ENCODE measurements around the gene BRD4. TPM values are rescaled to one million over a fixed set of nuclear protein-coding genes. Genes with fewer than 3 reads are reported as not detected.

BRD4 gene
- polyA plus RNA-seq, 3 donors = 3.7 to 19.2 (median 4.2) TPM

DNA sequence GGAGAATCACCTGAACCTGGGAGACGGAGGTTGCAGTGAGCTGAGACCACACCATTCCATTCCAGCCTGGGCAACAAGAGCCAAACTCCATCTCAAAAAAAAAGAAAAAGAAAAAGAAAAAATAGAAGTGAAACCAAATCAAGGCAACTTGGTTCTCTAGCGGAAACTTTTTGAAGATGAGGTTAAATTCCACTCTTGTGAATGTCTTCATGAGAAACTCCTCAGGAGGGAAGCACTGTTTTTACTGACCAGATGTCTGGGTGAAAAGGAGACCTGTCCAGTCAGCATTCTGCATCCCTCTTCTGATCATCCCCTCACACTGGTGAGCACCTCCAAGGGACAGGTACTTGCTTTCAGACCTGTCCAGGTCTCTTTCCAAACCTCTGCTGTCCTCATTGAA lies 15.8 kb downstream of the BRD4 start:
- Mint-ChIP-seq H3K27ac (peak overlapping the region; percentile 79 to 92 (median 88)), H3K9me3 (peaks cover 0 to 3% (median 0%) of the 10 kb centered on the region in 7 donors), H3K36me3 (peaks cover 3 to 8% of the 10 kb centered on the region in 2 donors), H3K4me3 (peak overlapping the region in 1 of 2 donors; percentile 62), H3K4me1 (peaks cover 72% of the 10 kb centered on the region), H3K27me3 (ENCODE audit: low read depth in 3 of 3) (peaks cover 0 to 2% (median 0%) of the 10 kb centered on the region in 3 donors)
- H3K4me3 ChIP-seq (replicated peaks in 1 of 3; ENCODE audit: low read depth in 2 of 3, low read length in 3 of 3) = peak overlapping the region in 1 of 3 experiments; percentile 11
- H3K4me2 ChIP-seq (replicated peaks; ENCODE audit: extremely low read depth, low read length, poor library complexity, severe bottlenecking) = peak overlapping the region; percentile 11
- H3K79me2 ChIP-seq (ENCODE audit: insufficient read depth, low read length) = peaks cover 100% of the 10 kb centered on the region
- H3K36me3 ChIP-seq (replicated peaks in 1 of 2; ENCODE audit: control insufficient read depth in 1 of 2, insufficient read depth in 2 of 2, low read length in 2 of 2) = peaks cover 0 to 6% of the 10 kb centered on the region in 2 donors
- intact Hi-C loops (cut with micrococcal nuclease) = no loop called here
- peak overlapping the region; percentile 29 for H3K9ac ChIP-seq (ENCODE audit: insufficient read depth, low read length, poor library complexity, severe bottlenecking)
- TF ChIP-seq, protein P1, sequence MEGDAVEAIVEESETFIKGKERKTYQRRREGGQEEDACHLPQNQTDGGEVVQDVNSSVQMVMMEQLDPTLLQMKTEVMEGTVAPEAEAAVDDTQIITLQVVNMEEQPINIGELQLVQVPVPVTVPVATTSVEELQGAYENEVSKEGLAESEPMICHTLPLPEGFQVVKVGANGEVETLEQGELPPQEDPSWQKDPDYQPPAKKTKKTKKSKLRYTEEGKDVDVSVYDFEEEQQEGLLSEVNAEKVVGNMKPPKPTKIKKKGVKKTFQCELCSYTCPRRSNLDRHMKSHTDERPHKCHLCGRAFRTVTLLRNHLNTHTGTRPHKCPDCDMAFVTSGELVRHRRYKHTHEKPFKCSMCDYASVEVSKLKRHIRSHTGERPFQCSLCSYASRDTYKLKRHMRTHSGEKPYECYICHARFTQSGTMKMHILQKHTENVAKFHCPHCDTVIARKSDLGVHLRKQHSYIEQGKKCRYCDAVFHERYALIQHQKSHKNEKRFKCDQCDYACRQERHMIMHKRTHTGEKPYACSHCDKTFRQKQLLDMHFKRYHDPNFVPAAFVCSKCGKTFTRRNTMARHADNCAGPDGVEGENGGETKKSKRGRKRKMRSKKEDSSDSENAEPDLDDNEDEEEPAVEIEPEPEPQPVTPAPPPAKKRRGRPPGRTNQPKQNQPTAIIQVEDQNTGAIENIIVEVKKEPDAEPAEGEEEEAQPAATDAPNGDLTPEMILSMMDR (IDR thresholded peaks at IDR 0.05) = no peak
- peaks cover 100% of the 10 kb centered on the region for H4K20me1 ChIP-seq (ENCODE audit: insufficient read depth, low read length)
- WGBS (ENCODE audit: insufficient coverage) = 0% methylated on average over 1 of the region's 2 CpGs
- H2AFZ ChIP-seq (ENCODE audit: insufficient read depth, low read depth, low read length, poor library complexity, severe bottlenecking) = no peak overlapping the region
- no peaks in the 10 kb centered on the region for H3K9me3 ChIP-seq (replicated peaks in 1 of 2; ENCODE audit: control insufficient read depth in 1 of 2, insufficient read depth in 1 of 2, low read length in 2 of 2)
- H3K27ac ChIP-seq (ENCODE audit: low read depth in 1 of 2, low read length in 2 of 2) = peak overlapping the region; percentile 43 to 80
- no peaks in the 10 kb centered on the region for H3K27me3 ChIP-seq (ENCODE audit: control insufficient read depth in 2 of 2, insufficient read depth in 2 of 2, low read length in 2 of 2)
- DNase-seq = peak in 2 of 3 donors; percentile 25 to 29
- peaks cover 47 to 50% of the 10 kb centered on the region in 2 donors for H3K4me1 ChIP-seq (ENCODE audit: control insufficient read depth in 1 of 2, insufficient read depth in 2 of 2, low read length in 2 of 2)

DNA sequence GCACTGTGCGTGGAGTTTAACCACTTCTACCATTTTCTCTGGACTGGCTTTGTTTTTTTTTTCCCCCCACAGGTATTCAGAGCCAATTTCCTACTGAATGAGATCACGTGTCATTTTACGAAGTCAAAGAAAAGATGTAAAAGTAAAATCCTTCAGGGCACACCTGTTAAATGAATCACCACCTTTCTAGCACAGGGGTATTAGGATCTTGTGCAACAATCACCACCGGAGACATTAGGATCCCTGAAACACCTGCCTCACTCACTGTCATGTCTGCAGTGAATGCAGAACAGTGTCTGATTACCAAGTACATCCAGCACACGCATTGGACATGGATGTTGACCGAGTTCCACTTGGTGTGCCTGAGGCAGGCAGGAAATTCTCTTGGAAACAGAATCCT lies 17.2 kb downstream of the BRD4 start:
- H4K20me1 ChIP-seq (ENCODE audit: insufficient read depth, low read length) = peaks cover 100% of the 10 kb centered on the region
- H2AFZ ChIP-seq (ENCODE audit: insufficient read depth, low read depth, low read length, poor library complexity, severe bottlenecking) = no peak overlapping the region
- H3K27me3 ChIP-seq (ENCODE audit: control insufficient read depth in 2 of 2, insufficient read depth in 2 of 2, low read length in 2 of 2) = no peaks in the 10 kb centered on the region
- H3K4me1 Mint-ChIP-seq = peaks cover 72% of the 10 kb centered on the region
- peaks cover 0 to 6% of the 10 kb centered on the region in 2 donors for H3K36me3 ChIP-seq (replicated peaks in 1 of 2; ENCODE audit: control insufficient read depth in 1 of 2, insufficient read depth in 2 of 2, low read length in 2 of 2)
- no peaks in the 10 kb centered on the region for H3K9me3 ChIP-seq (replicated peaks in 1 of 2; ENCODE audit: control insufficient read depth in 1 of 2, insufficient read depth in 1 of 2, low read length in 2 of 2)
- intact Hi-C loops (cut with micrococcal nuclease) = no loop called here
- peaks cover 45 to 46% of the 10 kb centered on the region in 2 donors for H3K4me1 ChIP-seq (ENCODE audit: control insufficient read depth in 1 of 2, insufficient read depth in 2 of 2, low read length in 2 of 2)
- no peak overlapping the region for H3K4me2 ChIP-seq (replicated peaks; ENCODE audit: extremely low read depth, low read length, poor library complexity, severe bottlenecking)
- H3K9me3 Mint-ChIP-seq = peaks cover 0 to 3% (median 0%) of the 10 kb centered on the region in 7 donors
- H3K27me3 Mint-ChIP-seq (ENCODE audit: low read depth in 3 of 3) = peaks cover 0 to 2% (median 0%) of the 10 kb centered on the region in 3 donors
- H3K27ac Mint-ChIP-seq = peak overlapping the region in 6 of 7 donors; percentile 46 to 60 (median 52)
- no peak for DNase-seq
- no peak overlapping the region for H3K9ac ChIP-seq (ENCODE audit: insufficient read depth, low read length, poor library complexity, severe bottlenecking)
- H3K36me3 Mint-ChIP-seq = peaks cover 3 to 5% of the 10 kb centered on the region in 2 donors
- no peak overlapping the region for H3K4me3 ChIP-seq (replicated peaks in 1 of 3; ENCODE audit: low read depth in 2 of 3, low read length in 3 of 3)
- WGBS (ENCODE audit: insufficient coverage) = 89% methylated on average over 3 of the region's 6 CpGs
- H3K27ac ChIP-seq (ENCODE audit: low read depth in 1 of 2, low read length in 2 of 2) = peak overlapping the region in 1 of 2 donors; percentile 61
- H3K4me3 Mint-ChIP-seq = no peak overlapping the region
- H3K79me2 ChIP-seq (ENCODE audit: insufficient read depth, low read length) = peaks cover 100% of the 10 kb centered on the region
- TF ChIP-seq, protein P1 (IDR thresholded peaks at IDR 0.05) = no peak
